ENCODE results near the gene CELSR1.

GRCh38 chr22:46587061-46587460, 49.6 kb upstream of the CELSR1 start:
- no peak for TF ChIP-seq CTCF (IDR thresholded peaks at IDR 0.05; ENCODE audit: low read depth, low read length)
- no peak for TF ChIP-seq EZH2phosphoT487 (IDR thresholded peaks at IDR 0.05; ENCODE audit: low read depth)

Data from OCI-LY3 (cell line).